Activated CD8-positive, alpha-beta T cell treated with anti-CD3 and anti-CD28 coated beads for 36 hours (primary cell): ENCODE measurements around the gene RPS6KA1. TPM values are rescaled to one million over a fixed set of nuclear protein-coding genes. Genes with fewer than 3 reads are reported as not detected.

Experiments
- ATAC-seq: fragments of 200-7000 bp; cut with Tn5 transposase; one replicate; pipeline ENCODE4 v1.10.0; 2021; ENCODE audit warnings: mild to moderate bottlenecking, moderate library complexity
- CTCF ChIA-PET: fragments of 350-600 bp; sonication (Branson Sonifier 250); formaldehyde crosslinking; loops from one replicate; lab custom pipeline; 2021; ENCODE audit warnings: antibody characterized with exemption; lab: Charles Lee
- POLR2A ChIA-PET: fragments of 350-600 bp; sonication (Branson Sonifier 250); formaldehyde crosslinking; loops from one replicate; lab custom pipeline; 2021; ENCODE audit warnings: antibody characterized with exemption; lab: Charles Lee
- DNase-seq: peaks from one replicate; pipeline ENCODE4 v3.0.0-alpha.2; 2020
- H3K27ac Mint-ChIP-seq: one replicate; pipeline ENCODE4 v1.8.0; 2021; ENCODE audit warnings: mild to moderate bottlenecking, mixed read lengths
- H3K27me3 Mint-ChIP-seq: one replicate; pipeline ENCODE4 v1.8.0; 2021; ENCODE audit warnings: mixed read lengths
- H3K36me3 Mint-ChIP-seq: one replicate; pipeline ENCODE4 v1.8.0; 2021; ENCODE audit warnings: low read depth, mixed read lengths
- H3K4me1 Mint-ChIP-seq: one replicate; pipeline ENCODE4 v1.8.0; 2021; ENCODE audit warnings: low read depth, mixed read lengths
- H3K4me3 Mint-ChIP-seq: one replicate; pipeline ENCODE4 v1.8.0; 2021; ENCODE audit warnings: mild to moderate bottlenecking, moderate library complexity, mixed read lengths
- H3K9me3 Mint-ChIP-seq: one replicate; pipeline ENCODE4 v1.8.0; 2021; ENCODE audit warnings: mixed read lengths
- intact Hi-C: fragments of 100-400 bp; cut with micrococcal nuclease; formaldehyde crosslinking; loops from one replicate; pipeline ENCODE4 v1.10.0; 2022
- total RNA-seq, 2 experiments: library from RNA; stranded (reverse); gene quantifications; one replicate each; pipeline ENCODE4 v1.2.3, GENCODE V29; 2021
- TF ChIP-seq, protein P1 (sequence below): fragments of 200-600 bp; IDR thresholded peaks from one replicate; pipeline ENCODE4 v1.8.0; 2022; ENCODE audit warnings: antibody characterized with exemption, mild to moderate bottlenecking

The RPS6KA1 gene
- total RNA-seq, 2 experiments from 2014 or later: 139 TPM

DNA sequence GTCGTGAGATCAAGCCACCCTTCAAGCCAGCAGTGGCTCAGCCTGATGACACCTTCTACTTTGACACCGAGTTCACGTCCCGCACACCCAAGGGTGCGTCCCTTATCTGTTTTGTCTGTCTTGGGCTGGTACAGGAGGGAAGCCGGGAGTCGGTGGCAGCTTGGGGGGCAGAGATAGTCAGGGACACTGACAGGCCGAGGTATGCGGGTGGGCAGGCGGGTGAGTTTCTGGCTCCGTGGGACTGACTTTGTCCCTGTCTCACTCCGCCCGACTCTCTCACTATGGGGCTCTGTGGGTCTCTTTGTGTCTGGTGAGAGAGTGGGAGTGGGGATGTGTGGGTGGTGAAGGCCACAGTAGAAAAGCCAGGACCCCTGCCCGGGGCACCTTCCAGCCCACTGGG lies 27.4 kb downstream of the RPS6KA1 start:
- no peak overlapping the region for H3K4me3 Mint-ChIP-seq
- intact Hi-C loops: no loop called here
- H3K27me3 Mint-ChIP-seq: no peaks in the 10 kb centered on the region
- peak overlapping the region; percentile 74 for H3K27ac Mint-ChIP-seq
- TF ChIP-seq, protein P1, sequence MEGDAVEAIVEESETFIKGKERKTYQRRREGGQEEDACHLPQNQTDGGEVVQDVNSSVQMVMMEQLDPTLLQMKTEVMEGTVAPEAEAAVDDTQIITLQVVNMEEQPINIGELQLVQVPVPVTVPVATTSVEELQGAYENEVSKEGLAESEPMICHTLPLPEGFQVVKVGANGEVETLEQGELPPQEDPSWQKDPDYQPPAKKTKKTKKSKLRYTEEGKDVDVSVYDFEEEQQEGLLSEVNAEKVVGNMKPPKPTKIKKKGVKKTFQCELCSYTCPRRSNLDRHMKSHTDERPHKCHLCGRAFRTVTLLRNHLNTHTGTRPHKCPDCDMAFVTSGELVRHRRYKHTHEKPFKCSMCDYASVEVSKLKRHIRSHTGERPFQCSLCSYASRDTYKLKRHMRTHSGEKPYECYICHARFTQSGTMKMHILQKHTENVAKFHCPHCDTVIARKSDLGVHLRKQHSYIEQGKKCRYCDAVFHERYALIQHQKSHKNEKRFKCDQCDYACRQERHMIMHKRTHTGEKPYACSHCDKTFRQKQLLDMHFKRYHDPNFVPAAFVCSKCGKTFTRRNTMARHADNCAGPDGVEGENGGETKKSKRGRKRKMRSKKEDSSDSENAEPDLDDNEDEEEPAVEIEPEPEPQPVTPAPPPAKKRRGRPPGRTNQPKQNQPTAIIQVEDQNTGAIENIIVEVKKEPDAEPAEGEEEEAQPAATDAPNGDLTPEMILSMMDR: no peak
- peaks cover 30% of the 10 kb centered on the region for H3K4me1 Mint-ChIP-seq
- CTCF ChIA-PET: interaction anchor here (0.8 to 1.5 kb wide), 2 partner anchors 15 to 57 kb away, joined by 3 to 8 read pairs; no protein-coding TSS in a partner anchor
- DNase-seq: no peak
- POLR2A ChIA-PET: interaction anchor here (1.0 to 1.8 kb wide), 4 partner anchors 11 to 58 kb away, joined by 3 to 6 read pairs (median 4); no protein-coding TSS in a partner anchor
- H3K9me3 Mint-ChIP-seq: no peaks in the 10 kb centered on the region
- ATAC-seq: no peak
- peaks cover 71% of the 10 kb centered on the region for H3K36me3 Mint-ChIP-seq

DNA sequence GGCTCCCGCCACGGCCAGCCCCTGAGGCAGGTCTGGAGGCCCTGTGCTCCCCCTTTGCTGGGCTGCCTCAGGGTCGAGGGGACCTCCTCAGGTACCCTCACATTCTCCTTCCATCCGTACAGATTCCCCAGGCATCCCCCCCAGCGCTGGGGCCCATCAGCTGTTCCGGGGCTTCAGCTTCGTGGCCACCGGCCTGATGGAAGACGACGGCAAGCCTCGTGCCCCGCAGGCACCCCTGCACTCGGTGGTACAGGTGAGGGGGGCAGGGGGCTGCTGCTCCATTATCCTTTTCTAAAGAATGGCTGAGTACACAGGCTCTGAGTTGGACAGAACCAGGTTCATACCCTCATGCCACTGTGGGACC lies 29.1 kb downstream of the RPS6KA1 start:
- H3K36me3 Mint-ChIP-seq: peaks cover 72% of the 10 kb centered on the region

DNA sequence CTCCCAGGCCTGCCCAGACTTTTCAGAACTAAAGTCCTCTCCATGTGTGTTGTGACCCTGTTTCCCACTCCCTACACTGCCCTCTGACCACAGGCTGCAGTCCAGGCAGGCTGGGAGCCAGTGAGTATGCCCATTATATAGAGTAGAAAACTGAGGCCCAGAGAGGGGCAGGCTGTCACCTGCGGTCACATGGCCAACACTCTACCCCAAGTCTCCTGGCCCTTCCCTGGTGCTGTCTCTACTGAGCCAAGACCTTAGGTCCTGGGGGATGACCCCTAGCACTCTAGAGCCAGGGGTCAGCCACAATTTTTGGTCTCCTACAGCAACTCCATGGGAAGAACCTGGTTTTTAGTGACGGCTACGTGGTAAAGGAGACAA lies 30.8 kb downstream of the RPS6KA1 start:
- intact Hi-C loops: no loop called here
- ChIA-PET POLR2A (interaction anchor here (1.2 to 1.8 kb wide), 2 partner anchors 9 to 10 kb away, joined by 4 to 6 read pairs; no protein-coding TSS in a partner anchor), CTCF (interaction anchor here (1.0 to 1.2 kb wide), 2 partner anchors 22 to 39 kb away, joined by 3 read pairs; no protein-coding TSS in a partner anchor)
- no peaks in the 10 kb centered on the region for H3K27me3 Mint-ChIP-seq
- no peak for ATAC-seq
- TF ChIP-seq, protein P1: no peak
- no peak for DNase-seq
- no peak overlapping the region for H3K4me3 Mint-ChIP-seq
- H3K36me3 Mint-ChIP-seq: peaks cover 68% of the 10 kb centered on the region
- H3K27ac Mint-ChIP-seq: no peak overlapping the region
- no peaks in the 10 kb centered on the region for H3K9me3 Mint-ChIP-seq
- H3K4me1 Mint-ChIP-seq: peaks cover 25% of the 10 kb centered on the region

More for the DNA sequence above, 29.1 kb downstream of the RPS6KA1 start:
- TF ChIP-seq, protein P1: no peak
- intact Hi-C loops: no loop called here
- POLR2A ChIA-PET: interaction anchor here (0.8 to 1.5 kb wide), 2 partner anchors 10 to 20 kb away, joined by 3 to 4 read pairs; no protein-coding TSS in a partner anchor
- no peak for ATAC-seq
- Mint-ChIP-seq H3K27me3 (no peaks in the 10 kb centered on the region), H3K4me1 (peaks cover 34% of the 10 kb centered on the region), H3K27ac (peak overlapping the region; percentile 36), H3K9me3 (no peaks in the 10 kb centered on the region), H3K4me3 (no peak overlapping the region)
- CTCF ChIA-PET: no interaction called here
- DNase-seq: no peak

GRCh38 chr1:26570287-26570686 lies 40.7 kb downstream of the RPS6KA1 start:
- peak overlapping the region; percentile 73 for H3K27ac Mint-ChIP-seq
- H3K27me3 Mint-ChIP-seq: no peaks in the 10 kb centered on the region
- H3K9me3 Mint-ChIP-seq: no peaks in the 10 kb centered on the region
- intact Hi-C loops: no loop called here
- peaks cover 67% of the 10 kb centered on the region for H3K36me3 Mint-ChIP-seq
- TF ChIP-seq, protein P1: no peak
- DNase-seq: peak; percentile 28
- CTCF ChIA-PET: interaction anchor here (1.2 to 2.0 kb wide), 2 partner anchors 9 to 70 kb away, joined by 3 to 7 read pairs; no protein-coding TSS in a partner anchor
- no peak overlapping the region for H3K4me3 Mint-ChIP-seq
- POLR2A ChIA-PET: interaction anchor here (0.6 to 1.6 kb wide), 5 partner anchors 10 to 218 kb away, joined by 3 to 6 read pairs (median 3); no protein-coding TSS in a partner anchor
- H3K4me1 Mint-ChIP-seq: peaks cover 40% of the 10 kb centered on the region
- ATAC-seq: peak; percentile 74

DNA sequence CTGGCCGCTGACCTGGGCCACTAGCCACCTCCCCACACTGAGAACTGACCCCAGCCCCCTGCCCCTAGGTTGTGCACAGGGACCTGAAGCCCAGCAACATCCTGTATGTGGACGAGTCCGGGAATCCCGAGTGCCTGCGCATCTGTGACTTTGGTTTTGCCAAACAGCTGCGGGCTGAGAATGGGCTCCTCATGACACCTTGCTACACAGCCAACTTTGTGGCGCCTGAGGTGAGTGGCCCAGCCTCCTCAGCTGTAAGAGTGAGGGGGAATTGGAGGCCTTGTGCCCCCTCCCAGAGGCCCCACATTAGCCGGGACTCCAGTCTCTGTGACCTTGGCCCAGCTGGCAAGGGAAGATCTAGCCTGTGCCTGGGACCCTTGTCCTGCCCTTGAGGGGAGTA lies 41.8 kb downstream of the RPS6KA1 start:
- intact Hi-C loops: no loop called here
- TF ChIP-seq, protein P1: no peak
- peaks cover 71% of the 10 kb centered on the region for H3K36me3 Mint-ChIP-seq
- no peak for ATAC-seq
- POLR2A ChIA-PET: interaction anchor here (0.9 to 1.8 kb wide), 3 partner anchors 10 to 13 kb away, joined by 3 to 11 read pairs (median 6); no protein-coding TSS in a partner anchor
- H3K4me3 Mint-ChIP-seq: no peak overlapping the region
- DNase-seq: no peak
- no peaks in the 10 kb centered on the region for H3K27me3 Mint-ChIP-seq
- CTCF ChIA-PET: interaction anchor here (1.2 to 2.0 kb wide), 2 partner anchors 8 to 71 kb away, joined by 3 to 7 read pairs; no protein-coding TSS in a partner anchor
- H3K27ac Mint-ChIP-seq: no peak overlapping the region
- no peaks in the 10 kb centered on the region for H3K9me3 Mint-ChIP-seq
- H3K4me1 Mint-ChIP-seq: peaks cover 43% of the 10 kb centered on the region
